GM18498 (cell line): ENCODE measurements around the gene PDCL2.

Experiments
- ATAC-seq: cut with Tn5 transposase; IDR thresholded peaks from one replicate; pipeline ENCODE4 v1.9.1; 2021; ENCODE audit warnings: mild to moderate bottlenecking, moderate library complexity; ENCODE audit not compliant: unreplicated experiment

The PDCL2 gene

GRCh38 chr4:55540271-55540670, 51.8 kb downstream of the PDCL2 start:
- ATAC-seq = no peak

DNA sequence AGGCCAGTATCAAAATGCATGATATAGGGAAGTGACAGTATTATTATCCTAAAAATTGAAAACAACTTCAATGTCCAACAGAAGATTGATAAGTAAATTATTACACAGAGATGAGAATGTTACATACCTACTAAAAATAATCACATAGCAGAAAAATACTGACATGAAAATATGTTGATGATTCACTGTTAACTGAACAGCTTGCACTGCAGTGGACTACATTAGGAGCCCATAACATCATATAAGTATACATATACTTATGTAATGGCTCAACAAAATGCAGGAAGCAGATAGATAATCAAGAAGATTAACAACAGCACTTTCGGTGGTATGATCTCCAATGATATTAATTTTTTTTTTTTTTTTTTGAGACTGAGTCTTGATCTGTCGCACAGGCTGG, 52.4 kb downstream of the PDCL2 start:
- ATAC-seq = no peak

GRCh38 chr4:55538531-55538930, 53.5 kb downstream of the PDCL2 start:
- no peak for ATAC-seq

DNA sequence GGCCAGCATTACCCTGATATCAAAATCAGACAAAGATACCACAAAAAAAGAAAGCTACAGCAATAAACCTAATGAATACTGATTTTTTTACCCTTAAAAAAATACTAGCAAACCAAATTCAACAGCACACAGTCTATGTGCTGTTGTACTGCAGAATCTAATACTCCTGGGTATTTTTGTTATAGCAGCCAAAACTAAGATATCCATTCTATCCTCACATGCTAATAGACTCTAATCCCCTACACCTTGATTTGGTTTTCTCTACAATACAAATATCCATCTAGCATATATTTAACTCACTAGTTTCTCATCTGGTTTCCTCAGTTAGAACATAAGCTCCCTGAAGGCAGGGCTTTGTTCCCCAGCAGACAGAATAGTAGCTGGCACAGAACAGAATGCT, 57.7 kb downstream of the PDCL2 start:
- no peak for ATAC-seq

DNA sequence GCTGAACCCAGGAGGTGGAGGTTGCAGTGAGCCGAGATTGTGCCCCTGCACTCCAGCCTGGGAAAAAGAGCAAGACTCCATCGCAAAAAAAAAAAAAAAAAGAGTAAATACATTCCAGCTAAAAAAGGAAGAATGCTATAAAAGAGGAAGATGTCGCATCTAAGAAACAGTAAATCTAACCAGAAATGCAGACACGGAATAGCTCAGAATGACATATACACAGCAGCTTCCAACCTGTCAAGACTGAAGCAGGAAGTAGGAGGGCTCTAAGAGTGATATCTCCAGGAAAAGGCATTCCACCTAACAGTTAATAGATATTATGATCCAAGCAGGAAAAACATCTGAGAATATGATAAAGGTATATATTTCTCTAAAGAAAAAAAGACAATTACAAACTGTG, 61.4 kb downstream of the PDCL2 start:
- ATAC-seq = no peak

DNA sequence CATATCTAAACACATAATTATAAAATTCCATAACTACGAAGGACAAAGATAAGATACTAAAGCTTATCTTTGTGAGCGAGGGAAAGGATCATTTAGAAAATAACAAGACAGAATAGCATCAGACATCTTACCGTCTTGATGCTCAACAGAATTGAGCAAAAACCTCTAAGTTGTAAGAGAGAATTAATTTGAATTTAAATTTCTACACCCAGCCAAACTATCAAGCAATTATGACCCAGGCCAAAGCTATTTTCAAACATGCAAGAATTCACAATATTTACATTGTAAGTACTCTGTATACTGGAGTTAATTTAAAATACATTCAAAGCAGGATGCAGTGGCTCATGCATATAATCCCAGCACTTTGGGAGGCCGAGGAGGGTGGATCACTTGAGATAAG, 61.9 kb downstream of the PDCL2 start:
- no peak for ATAC-seq

DNA sequence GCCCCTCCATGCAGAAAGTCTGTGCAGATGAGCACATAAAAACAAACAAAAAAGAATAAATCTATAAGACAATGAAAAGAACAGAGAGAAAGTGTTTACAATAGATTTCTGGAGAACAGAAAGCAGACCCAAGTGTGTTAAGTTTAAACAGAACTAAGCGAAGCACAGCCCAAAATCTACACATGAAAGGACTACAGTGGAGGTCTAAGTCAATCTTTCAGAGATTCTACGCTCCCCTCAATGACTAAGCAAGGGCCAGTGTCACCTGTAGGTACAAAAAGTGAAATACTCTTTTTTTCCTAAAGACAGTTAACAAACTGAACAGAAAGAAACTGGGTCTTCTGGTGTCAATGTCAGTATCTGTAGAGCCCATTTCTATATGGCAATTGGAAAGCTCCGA, 63.6 kb downstream of the PDCL2 start:
- ATAC-seq = no peak

DNA sequence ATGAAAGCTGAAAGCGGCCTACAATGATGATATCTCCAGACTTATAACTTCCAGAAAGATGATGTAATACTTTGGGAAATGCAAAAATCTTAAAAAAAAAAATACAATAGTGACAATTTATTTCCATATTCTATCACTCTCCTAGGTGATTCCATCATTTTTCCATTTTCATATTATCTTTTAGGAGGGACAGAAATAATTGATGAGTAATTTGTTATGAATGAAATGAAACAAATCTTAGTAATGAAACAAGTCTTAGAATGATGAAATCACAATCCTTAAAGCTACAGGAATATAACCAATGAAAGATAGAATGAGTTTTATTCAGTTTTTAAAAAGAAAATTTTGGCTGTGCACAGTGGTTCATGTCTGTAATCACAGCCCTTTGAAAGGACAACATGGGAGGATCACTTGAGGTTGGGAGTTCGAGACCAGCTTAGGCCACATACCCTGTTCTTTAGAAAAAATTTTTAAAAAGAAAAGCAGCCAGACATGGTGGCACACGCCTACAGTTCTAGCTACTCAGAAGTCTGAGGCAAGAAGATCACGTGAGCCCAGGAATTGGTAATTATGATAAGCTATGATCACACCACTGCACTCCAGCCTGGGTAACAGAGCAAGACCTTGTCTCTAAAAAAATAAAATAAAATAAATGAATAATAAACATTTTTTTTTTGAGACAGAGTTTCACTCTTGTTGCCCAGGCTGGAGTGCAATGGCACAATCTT, 67.0 kb downstream of the PDCL2 start:
- ATAC-seq = no peak

DNA sequence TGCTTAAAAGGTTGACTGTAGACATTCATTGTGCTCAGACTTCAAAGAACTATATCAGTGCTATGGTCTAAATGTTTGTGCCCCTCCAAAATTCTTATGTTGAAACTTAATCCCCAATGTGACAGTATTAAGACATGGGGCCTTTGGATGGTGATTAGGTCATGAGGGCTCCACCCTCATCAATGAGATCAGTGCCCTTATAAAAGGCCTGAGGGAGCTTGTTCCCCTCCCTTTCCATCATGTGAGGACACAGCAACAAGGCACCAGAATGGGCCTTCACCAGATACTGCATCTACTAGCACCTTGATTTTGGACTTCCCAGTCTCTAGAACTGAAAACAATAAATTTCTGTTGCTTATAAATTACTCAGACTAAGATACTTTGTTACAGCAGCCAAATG, 73.6 kb downstream of the PDCL2 start:
- no peak for ATAC-seq

- ATAC-seq = peak; percentile 73
Observed at GRCh38 chr4:55517526-55518229, 74.4 kb downstream of the PDCL2 start.

- ATAC-seq = no peak
Observed at GRCh38 chr4:55512922-55513571, 79.0 kb downstream of the PDCL2 start.

GRCh38 chr4:55512077-55512476, 80.0 kb downstream of the PDCL2 start:
- ATAC-seq = no peak

DNA sequence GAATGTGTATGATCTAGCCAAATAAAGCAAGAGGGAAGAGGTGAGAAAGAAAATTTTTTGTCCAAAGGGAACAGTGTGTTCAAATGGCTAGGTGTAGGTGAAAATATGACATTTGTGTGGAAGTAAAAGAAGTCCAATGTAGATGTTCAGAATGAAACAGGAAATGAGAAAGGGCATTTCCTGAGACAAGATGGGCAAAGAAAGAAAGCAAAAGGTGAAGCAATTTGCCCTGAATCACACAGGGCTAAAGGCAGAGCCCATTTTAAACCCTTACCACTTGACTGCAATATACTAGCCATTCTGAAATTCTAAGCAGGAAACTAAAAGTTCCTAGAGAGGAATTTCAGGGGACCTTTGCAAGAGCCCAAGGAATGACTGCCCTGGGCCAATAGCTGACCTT, 81.4 kb downstream of the PDCL2 start:
- peak; percentile 59 for ATAC-seq

DNA sequence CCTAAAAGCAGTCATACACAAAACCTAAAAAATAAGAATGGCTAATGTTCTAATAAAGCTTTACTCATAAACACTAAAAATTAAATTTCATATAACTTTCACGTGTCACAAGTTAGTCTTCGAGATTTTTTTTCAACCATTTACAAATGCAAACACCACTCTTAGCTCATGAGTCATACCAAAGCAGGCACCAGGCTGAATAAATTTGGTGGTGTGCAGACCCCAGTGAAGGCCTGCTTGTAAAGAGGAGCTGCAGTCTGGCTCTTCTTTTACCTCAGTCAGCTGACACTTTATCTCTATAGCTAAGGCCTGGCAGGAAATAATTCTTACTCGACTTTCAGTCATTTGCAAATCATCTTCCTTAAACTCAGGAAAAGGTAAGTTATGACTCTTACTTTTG, 82.8 kb downstream of the PDCL2 start:
- ATAC-seq = no peak

DNA sequence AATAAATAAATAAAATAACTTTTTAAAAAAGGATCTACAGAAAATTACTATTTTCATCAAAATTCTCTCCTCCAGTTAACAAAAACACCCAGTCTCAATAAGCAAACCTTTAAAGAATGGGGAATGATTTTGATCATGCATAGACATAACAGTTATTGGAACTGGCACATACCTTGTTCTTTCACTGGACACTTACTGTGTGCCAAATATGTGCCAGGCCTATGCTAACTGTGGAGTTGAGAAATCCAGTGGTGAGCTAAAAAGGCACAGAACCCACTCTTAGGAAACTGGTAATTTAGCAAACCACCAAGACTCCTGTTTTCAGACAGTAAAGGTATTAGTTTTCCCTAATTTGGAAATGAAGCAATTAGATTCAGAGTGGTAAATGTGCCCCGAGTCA, 84.4 kb downstream of the PDCL2 start:
- no peak for ATAC-seq
